Measurements from ENCODE around the gene LLGL2.
"Not testable (repeated sequence)": the region's sequence is repeated elsewhere in the genome, so short reads cannot be mapped to it uniquely, and the experiment has no call there.

The LLGL2 gene

DNA sequence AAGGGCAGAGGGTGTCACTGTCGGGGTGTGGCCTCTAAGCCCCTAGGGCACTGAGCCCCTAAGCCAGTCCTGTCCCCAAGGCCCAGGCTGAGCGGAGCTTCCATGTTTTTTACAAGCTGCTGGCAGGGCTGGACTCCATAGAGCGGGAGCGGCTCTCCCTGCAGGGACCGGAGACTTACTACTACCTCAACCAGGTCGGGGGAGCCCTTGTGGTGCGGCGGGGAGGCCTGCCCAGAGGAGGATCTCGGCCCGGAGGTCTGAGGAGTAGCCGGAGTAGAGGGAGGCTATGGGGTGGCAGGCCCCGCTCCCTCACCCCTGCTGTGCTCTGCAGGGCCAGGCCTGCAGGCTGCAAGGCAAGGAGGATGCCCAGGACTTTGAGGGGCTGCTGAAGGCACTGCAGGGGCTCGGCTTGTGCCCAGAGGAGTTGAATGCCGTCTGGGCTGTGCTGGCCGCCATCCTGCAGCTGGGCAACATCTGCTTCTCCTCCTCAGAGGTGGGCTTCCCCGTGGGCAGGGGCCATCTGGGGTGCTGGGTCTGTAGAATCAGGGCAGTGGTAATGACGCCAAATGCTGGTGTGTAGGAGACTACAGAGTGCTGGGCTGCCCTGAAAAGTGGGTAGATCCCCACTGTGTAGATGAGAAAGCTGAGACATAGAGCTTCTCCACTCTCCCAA lies 67.0 kb downstream of the LLGL2 start:
- DNase-seq, result no peak

DNA sequence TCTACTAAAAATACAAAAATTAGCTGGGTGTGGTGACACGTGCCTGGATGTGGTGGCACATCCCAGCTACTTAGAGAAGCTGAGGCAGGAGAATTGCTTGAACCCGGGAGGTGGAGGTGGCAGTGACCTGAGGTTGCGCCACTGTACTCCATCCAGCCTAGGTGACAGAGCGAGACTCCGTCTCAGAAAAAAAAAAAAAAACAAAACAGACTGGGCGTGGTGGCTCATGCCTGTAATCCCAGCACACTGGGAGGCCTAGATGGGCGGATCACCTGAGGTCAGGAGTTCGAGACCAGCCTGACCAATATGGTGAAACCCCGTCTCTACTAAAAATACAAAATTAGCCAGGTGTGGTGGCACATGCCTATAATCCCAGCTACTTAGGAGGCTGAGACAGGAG lies 67.9 kb downstream of the LLGL2 start:
- not testable (repeated sequence) for DNase-seq

DNA sequence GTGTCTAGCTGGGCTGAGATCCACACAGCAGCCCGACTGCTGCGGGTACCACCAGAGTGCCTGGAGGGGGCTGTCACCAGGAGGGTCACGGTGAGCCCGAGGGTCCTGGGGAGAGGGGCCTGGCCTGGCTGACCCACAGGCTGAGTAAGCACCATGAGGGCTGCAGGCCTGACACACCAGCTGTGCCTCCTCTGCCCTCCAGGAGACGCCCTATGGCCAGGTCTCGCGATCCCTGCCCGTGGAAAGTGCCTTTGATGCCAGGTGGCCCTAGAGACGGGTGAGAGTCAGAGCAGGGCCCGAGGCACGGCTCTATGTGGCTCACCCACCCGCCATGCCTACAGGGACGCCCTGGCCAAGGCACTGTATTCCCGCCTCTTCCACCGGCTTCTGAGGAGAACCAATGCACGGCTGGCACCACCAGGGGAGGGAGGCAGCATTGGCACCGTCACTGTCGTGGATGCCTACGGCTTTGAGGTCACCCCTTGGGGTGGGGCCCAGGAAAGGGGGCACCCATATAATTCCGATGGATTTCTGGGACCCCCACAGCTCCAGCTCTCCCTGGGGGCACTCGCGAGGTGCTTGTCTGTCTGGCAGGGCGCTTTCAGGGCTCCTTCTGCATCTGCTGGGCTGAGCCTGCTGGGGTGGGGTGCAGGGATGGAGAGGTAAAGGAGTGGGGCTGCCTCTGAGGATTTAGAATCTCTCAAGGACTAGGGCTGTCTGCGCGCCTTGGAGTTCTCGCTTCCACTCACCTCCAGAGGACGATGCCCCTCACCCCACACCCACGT lies 69.2 kb downstream of the LLGL2 start:
- no peak for DNase-seq

DNA sequence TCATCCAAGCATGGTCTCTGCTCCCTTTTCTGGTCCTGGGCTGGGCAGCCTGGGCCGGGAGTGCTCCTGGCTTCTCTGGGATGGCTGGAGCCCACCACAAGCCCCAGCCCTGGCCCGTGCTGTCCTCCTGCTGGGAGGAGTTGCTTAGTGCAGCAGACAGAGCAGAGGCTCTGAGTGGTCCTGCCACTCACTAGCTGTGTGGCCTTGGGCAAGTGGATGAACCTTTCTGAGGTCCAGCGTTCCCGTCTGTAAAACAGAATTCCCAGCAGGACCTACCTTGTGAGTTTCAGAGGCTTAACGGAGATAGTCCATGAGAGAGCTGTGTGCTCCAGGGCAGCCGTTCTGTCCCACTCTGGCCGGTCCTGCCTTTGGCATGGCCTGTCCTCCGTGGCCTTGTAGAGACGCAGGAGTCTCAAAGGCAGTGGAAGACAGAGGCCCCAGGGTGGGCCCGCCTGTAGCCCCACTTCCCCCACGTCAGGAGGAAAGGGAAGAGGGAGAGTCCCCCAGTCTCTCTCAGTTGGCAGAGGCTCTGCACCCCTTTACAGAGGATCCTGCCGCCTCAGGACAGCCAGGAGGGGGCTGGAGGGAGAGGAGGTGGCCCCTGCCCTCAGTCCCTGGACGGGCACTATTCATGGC lies 69.9 kb downstream of the LLGL2 start:
- no peak for DNase-seq

GRCh38 chr17:75595920-75596313 lies 70.4 kb downstream of the LLGL2 start:
- no peak for DNase-seq

- DNase-seq, result no peak
Observed at GRCh38 chr17:75596320-75597087, 71.0 kb downstream of the LLGL2 start.

- peak; percentile 33 for DNase-seq
Observed at GRCh38 chr17:75601057-75601987, 75.8 kb downstream of the LLGL2 start.

- no peak for DNase-seq
Observed at GRCh38 chr17:75602644-75603043, 77.1 kb downstream of the LLGL2 start.

GRCh38 chr17:75603123-75603522 lies 77.6 kb downstream of the LLGL2 start:
- no peak for DNase-seq

DNA sequence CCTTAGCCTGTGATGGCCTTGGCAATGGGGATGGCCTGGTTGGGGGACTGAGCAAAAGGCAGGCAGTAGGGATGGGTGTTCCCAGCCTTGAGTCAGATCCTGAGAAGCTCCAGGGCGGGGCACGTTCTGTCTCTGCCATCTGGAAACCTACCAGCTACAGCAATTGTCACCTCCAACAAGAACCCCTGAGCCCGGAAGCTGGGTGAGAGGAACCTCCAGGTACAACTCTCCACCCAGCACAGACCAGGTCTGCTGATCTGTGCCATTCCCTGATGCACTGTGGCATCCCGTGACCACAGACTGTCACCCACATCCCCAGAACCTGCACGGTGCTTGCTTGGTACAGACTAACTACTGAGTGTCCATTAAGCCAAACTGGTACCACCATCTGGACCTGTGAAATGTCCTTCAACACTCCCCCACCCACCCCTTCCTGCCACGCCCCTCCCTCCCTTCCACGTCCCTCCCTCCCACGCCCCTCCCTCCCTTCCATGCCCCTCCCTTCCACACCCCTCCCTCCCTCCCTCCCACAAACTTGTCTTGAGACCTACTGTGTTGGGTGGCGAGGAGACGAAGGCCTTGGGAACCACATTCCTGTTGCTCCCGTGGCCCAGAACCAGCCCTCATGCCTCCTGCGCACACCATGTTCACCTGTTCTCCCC lies 78.7 kb downstream of the LLGL2 start:
- no peak for DNase-seq

DNA sequence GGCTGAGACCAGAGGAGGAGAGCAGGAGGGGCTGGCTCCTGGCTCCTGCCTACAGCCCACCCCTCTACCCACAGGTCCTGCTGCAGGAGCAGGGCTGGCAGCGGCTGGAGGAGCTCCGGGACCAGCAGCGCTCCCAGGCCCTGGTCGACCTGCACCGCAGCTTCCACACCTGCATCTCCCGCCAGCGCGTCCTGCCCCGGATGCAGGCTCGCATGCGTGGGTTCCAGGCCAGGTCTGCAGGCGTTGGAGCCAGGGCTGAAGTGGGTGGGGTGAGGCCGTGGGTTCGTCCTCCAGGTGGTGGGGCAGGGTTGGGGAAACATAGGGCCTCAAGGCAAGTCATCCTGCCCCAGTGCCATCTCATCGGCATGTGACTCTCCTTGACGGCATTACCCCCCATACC lies 80.3 kb downstream of the LLGL2 start:
- no peak for DNase-seq

- no peak for DNase-seq
Observed at GRCh38 chr17:75607086-75607485, 81.6 kb downstream of the LLGL2 start.

- no peak for DNase-seq
Observed at GRCh38 chr17:75610103-75610984, 84.8 kb downstream of the LLGL2 start.

DNA sequence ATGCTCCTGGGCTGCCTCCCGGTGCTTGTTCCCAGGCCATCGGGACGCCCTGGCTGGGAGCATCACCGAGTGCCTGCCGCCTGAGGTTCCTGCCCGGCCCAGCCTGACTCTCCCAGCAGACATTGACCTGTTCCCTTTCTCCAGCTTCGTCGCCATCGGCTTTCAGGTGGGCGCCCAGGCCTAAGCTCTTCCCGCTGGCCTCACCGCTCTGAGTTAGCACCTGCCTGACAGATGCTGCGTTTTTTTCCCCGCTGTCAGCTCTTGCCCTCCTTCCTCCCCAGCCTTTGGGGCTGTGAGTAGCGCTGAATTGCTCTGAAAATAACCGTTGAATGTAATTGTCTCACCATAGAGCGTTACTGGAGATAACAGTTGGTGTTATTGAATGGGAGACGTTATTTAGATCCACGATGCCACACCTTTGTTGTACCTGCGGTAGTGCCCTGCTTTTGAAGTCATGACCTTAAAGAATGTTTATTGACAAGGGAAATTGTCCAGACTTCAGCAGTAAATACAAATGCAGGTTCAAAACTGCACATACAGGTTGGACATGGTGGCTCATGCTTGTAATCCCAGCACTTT lies 86.4 kb downstream of the LLGL2 start:
- no peak for DNase-seq

DNA sequence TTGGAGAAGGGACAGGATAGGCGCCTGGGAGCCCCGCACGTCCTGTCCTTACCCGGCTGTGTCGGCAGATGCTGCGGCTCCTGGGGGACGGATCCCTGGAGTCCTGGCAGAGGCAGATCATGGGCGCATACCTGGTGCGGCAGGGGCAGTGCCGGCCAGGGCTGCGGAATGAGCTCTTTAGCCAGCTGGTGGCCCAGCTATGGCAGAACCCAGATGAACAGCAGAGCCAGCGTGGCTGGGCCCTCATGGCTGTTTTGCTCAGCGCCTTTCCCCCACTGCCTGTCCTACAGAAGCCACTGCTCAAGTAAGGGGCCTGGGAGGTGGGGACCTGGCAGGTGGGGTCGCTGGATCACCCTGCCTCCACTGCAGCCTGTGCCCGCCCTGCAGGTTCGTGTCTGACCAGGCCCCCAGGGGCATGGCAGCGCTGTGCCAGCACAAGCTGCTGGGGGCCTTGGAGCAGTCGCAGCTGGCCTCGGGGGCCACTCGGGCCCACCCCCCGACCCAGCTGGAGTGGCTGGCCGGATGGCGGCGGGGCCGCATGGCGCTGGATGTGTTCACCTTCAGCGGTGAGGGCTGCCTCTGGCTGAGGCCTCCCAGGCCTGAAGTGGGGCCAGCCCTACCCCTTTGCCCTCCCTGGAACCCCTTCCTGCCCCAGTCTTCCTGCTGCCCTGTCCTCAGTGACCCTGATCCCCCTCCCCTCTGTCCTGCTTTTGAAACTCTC lies 87.6 kb downstream of the LLGL2 start:
- DNase-seq, result no peak

DNA sequence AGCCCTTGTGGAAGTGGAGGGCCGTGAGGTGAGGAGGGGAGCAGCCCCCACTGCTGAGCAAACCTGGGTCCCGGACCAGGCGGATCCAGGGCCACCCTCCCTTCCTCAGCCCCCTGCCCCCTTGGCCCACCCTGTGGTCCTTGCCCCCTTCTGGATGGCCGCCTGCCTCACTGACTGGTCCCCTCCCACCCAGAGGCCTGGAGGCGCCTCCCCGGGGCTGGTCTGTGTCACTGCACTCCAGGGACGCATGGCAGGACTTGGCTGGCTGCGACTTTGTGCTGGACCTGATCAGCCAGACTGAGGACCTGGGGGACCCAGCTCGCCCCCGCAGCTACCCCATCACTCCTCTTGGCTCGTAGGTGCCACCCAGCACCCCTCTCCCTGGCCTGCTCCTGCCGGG lies 88.5 kb downstream of the LLGL2 start:
- no peak for DNase-seq

- DNase-seq, result no peak
Observed at GRCh38 chr17:75614556-75615270, 89.2 kb downstream of the LLGL2 start.

DNA sequence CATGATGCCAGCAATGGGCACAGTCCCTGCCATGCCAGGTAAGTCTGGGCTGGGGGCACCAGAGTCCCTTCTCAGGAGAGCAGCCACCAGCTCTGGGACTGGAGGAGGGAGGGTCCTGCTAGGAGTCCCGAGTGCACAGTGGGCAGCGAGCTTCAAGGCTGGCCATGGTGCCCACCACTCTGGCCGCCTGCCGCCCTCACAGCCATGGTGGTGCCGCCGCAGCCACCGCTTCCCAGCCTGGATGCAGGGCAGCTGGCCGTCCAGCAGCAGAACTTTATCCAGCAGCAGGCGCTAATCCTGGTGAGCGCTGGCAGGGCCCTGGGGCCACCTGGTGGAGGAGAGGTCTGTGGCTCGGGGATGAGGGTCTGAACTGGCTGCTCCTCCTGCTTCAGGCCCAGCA lies 89.8 kb downstream of the LLGL2 start:
- DNase-seq, result no peak

Measured in central memory CD4-positive, alpha-beta T cell (primary cell).